ENCODE data around the gene AGAP3.

Gene AGAP3

GRCh38 chr7:151146761-151147160 lies 60.5 kb downstream of the AGAP3 start:
- peaks cover 0 to 36% (median 5%) of the 10 kb centered on the region in 11 experiments; a peak in 12 of 22 replicates for H4K20me1 ChIP-seq
- H3K9me3 ChIP-seq (replicated peaks in 1 of 11), result no peaks in the 10 kb centered on the region
- no peak for TF ChIP-seq Cebpa-rat (IDR thresholded peaks at IDR 0.05)
- no peak overlapping the region for H3K27ac ChIP-seq
- H3K36me3 ChIP-seq, result peaks cover 10 to 37% (median 27%) of the 10 kb centered on the region in 11 experiments; a peak in 20 of 22 replicates
- H3K4me2 ChIP-seq, result no peak overlapping the region
- no peak overlapping the region for H3K4me3 ChIP-seq
- 0 out of 22 replicates have a peak, but pooled peaks cover 0 to 4% (median 0%) of the 10 kb centered on the region in 11 experiments for H3K27me3 ChIP-seq
- H3K4me1 ChIP-seq, result peaks cover 0 to 22% (median 17%) of the 10 kb centered on the region in 10 experiments; a peak in 16 of 20 replicates
- no peak overlapping the region for H3K9ac ChIP-seq

- TF ChIP-seq Cebpa-rat (IDR thresholded peaks at IDR 0.05), result no peak
- H3K4me2 ChIP-seq, result no peak overlapping the region
- no peak overlapping the region for H3K9ac ChIP-seq
- peaks cover 7 to 19% (median 10%) of the 10 kb centered on the region in 11 experiments; a peak in 20 of 22 replicates for H3K36me3 ChIP-seq
- no peak overlapping the region for H3K4me3 ChIP-seq
- peaks cover 0 to 17% (median 0%) of the 10 kb centered on the region in 11 experiments; a peak in 6 of 22 replicates for H4K20me1 ChIP-seq
- H3K27me3 ChIP-seq, result 0 out of 22 replicates have a peak, but pooled peaks cover 0 to 4% (median 0%) of the 10 kb centered on the region in 11 experiments
- H3K9me3 ChIP-seq (replicated peaks in 1 of 11), result no peaks in the 10 kb centered on the region
- peaks cover 0 to 5% (median under 1%) of the 10 kb centered on the region in 10 experiments; a peak in 6 of 20 replicates for H3K4me1 ChIP-seq
- no peak overlapping the region for H3K27ac ChIP-seq
Observed at GRCh38 chr7:151148319-151149259, 62.3 kb downstream of the AGAP3 start.

DNA sequence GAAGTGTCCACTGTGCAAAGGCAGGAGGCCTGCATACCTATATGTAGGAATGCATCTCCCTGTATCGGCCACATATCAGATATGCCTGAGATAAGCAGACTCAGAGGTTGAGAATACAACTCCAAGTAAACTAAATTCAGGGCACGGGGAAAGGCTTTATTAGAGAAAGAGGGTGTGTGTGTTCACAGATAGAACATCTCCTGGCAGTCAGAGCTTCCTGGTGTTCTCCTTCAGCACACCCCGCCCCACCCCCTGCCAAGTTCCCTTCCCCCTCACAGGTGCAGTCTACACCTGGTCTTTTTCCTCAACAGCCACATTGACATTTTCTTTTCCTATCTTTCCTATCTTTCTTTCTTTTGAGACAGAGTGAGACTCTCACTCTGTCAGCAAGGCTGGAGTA lies 64.1 kb downstream of the AGAP3 start:
- peaks cover 0 to 8% (median 0%) of the 10 kb centered on the region in 11 experiments; a peak in 6 of 22 replicates for H4K20me1 ChIP-seq
- no peaks in the 10 kb centered on the region for H3K9me3 ChIP-seq (replicated peaks in 1 of 11)
- 0 out of 22 replicates have a peak, but pooled peaks cover 0 to 4% (median 0%) of the 10 kb centered on the region in 11 experiments for H3K27me3 ChIP-seq
- H3K4me2 ChIP-seq, result no peak overlapping the region
- no peak overlapping the region for H3K27ac ChIP-seq
- H3K4me1 ChIP-seq, result no peaks in the 10 kb centered on the region
- peaks cover 0 to 1% (median 0%) of the 10 kb centered on the region in 11 experiments; a peak in 1 of 22 replicates for H3K36me3 ChIP-seq
- no peak for TF ChIP-seq Cebpa-rat (IDR thresholded peaks at IDR 0.05)
- no peak overlapping the region for H3K4me3 ChIP-seq
- no peak overlapping the region for H3K9ac ChIP-seq

- Histone ChIP-seq H3K27ac (no peak overlapping the region), H3K4me2 (no peak overlapping the region), H3K27me3 (0 out of 22 replicates have a peak, but pooled peaks cover 0 to 4% (median 0%) of the 10 kb centered on the region in 11 experiments), H3K9ac (no peak overlapping the region), H3K4me3 (no peak overlapping the region), H3K4me1 (no peaks in the 10 kb centered on the region), H4K20me1 (peaks cover 0 to 5% (median 0%) of the 10 kb centered on the region in 11 experiments; a peak in 2 of 22 replicates), H3K9me3 (replicated peaks in 1 of 11) (no peaks in the 10 kb centered on the region), H3K36me3 (no peaks in the 10 kb centered on the region)
- no peak for TF ChIP-seq Cebpa-rat (IDR thresholded peaks at IDR 0.05)
Observed at GRCh38 chr7:151152643-151153513, 66.6 kb downstream of the AGAP3 start.

DNA sequence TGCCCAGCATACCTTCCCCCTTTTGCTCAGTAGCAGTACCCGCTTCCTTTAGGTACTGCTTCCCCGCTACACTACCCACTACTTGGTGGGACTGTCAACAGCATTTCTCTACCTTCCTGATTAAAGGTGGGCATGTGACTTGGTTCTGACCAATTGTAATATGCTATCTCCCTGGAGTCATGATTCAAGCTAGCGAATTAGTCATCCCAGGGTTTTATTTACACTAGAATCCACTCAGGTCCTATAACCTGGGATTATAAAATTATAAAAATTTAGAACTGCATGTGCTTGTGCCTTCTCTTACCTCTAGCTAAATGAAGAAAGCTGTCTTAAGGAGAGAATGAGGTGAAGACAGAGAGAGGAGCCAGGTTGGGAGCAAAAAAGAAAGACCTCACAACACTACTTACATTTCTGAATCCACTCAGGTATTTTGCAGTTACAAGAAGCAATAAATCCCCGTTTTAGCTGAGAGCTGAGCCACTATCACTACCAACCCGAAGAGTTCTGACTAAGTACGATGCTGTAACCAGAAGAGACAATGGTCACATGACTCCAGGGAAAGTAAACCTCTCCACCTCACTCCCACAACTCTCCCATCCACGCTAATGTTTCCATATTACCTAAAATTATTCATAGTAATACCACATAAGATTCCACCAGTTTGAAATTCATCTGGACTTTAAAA lies 71.5 kb downstream of the AGAP3 start:
- Histone ChIP-seq H3K4me1 (no peaks in the 10 kb centered on the region), H3K9ac (no peak overlapping the region), H3K9me3 (replicated peaks in 1 of 11) (no peaks in the 10 kb centered on the region), H3K27me3 (peaks cover 0 to 10% (median 2%) of the 10 kb centered on the region in 11 experiments; a peak in 3 of 22 replicates), H3K36me3 (no peaks in the 10 kb centered on the region), H3K4me2 (no peak overlapping the region), H3K27ac (no peak overlapping the region), H4K20me1 (no peaks in the 10 kb centered on the region), H3K4me3 (no peak overlapping the region)
- TF ChIP-seq Cebpa-rat (IDR thresholded peaks at IDR 0.05), result no peak

DNA sequence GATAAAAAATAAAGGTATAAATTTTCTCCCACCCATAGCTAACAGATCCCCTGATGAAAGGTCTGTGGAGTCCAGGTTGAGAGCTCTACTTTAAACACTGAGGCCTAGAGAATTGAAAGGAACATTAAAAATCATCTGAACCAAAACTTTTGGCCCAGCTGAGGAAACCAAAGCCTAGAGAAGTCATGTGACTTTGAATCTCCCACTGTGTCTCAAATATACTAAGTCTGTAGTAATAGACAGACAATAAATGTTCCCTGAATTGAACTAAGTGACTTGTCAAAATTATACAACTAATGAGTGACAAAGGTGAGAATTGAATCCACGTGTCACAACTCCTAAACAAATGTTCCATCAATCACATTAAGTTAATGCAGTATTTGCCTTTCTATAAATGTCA lies 75.5 kb downstream of the AGAP3 start:
- Histone ChIP-seq H3K27ac (no peak overlapping the region), H3K9ac (no peak overlapping the region), H3K4me2 (no peak overlapping the region), H3K4me1 (peaks cover 0 to 2% (median under 1%) of the 10 kb centered on the region in 10 experiments; a peak in 7 of 20 replicates), H3K36me3 (no peaks in the 10 kb centered on the region), H4K20me1 (peaks cover 0 to 13% (median 3%) of the 10 kb centered on the region in 11 experiments; a peak in 10 of 22 replicates), H3K27me3 (peaks cover 37 to 47% (median 40%) of the 10 kb centered on the region in 11 experiments), H3K4me3 (no peak overlapping the region), H3K9me3 (replicated peaks in 1 of 11) (no peaks in the 10 kb centered on the region; a peak in 1 of 22 replicates)
- TF ChIP-seq Cebpa-rat (IDR thresholded peaks at IDR 0.05), result no peak

GRCh38 chr7:151166629-151167196 lies 80.4 kb downstream of the AGAP3 start:
- H3K4me3 ChIP-seq, result peak overlapping the region; percentile 38 to 61 (median 46); a peak in 14 of 20 replicates
- peaks cover 0 to 29% (median 18%) of the 10 kb centered on the region in 11 experiments; a peak in 11 of 22 replicates for H4K20me1 ChIP-seq
- H3K9me3 ChIP-seq (replicated peaks in 1 of 11), result peaks cover 0 to 4% (median 0%) of the 10 kb centered on the region in 11 experiments; a peak in 2 of 22 replicates
- TF ChIP-seq Cebpa-rat (IDR thresholded peaks at IDR 0.05), result no peak
- H3K27ac ChIP-seq, result no peak overlapping the region
- H3K4me2 ChIP-seq, result peak overlapping the region; percentile 52 to 83 (median 65); a peak in 19 of 22 replicates
- no peak overlapping the region for H3K9ac ChIP-seq
- H3K27me3 ChIP-seq, result peaks cover 77 to 96% (median 88%) of the 10 kb centered on the region in 11 experiments
- no peaks in the 10 kb centered on the region for H3K36me3 ChIP-seq
- H3K4me1 ChIP-seq, result peaks cover 5 to 17% (median 12%) of the 10 kb centered on the region in 10 experiments; a peak in 15 of 20 replicates

Measured in BLaER1 treated with 17β-estradiol and CSF1 and Interleukin-3, amounts not matched to agents 10 nM and 100 nM (cell line).